NT2/D1 (cell line): ENCODE measurements around the gene PRDX1.

Experiments
- SUZ12 ChIP-seq: IDR thresholded peaks from 2 replicates; pipeline ENCODE4 v1.6.1; 2011; ENCODE audit not compliant: insufficient read length, insufficient read depth; ENCODE audit errors: extremely low read depth
- YY1 ChIP-seq: IDR thresholded peaks from 2 replicates; pipeline ENCODE4 v1.6.1; 2011; ENCODE audit not compliant: insufficient read length, insufficient read depth
- ZNF274 ChIP-seq: IDR thresholded peaks from 2 replicates; pipeline ENCODE4 v1.6.1; 2011; ENCODE audit warnings: mild to moderate bottlenecking, low read depth, low read length

DNA sequence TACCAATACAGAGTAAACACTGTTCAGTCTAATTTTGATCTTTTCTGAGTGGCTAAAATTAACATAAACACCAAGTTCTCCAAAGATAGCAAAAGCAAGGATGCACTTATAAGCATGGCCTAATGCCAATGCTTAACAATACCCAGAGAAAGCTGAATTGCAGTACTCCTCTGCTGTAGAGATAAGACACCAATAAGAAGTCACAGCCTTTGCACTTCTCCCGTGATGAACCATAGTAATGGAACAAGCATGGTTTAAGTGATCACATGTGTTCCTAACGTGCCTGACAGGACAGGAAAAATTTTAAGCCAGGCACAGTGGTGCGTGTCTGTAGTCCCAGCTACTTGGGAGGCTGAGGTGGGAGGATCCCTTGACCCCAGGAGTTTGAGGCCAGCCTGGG lies 5.6 kb downstream of the PRDX1 start:
- TF ChIP-seq SUZ12 (no peak), ZNF274 (no peak), YY1 (no peak)
